Endothelial cell of umbilical vein (primary cell): ENCODE measurements around the gene ENHO.

Source experiments
- CTCF ChIP-seq, 2 donors: IDR thresholded peaks; 1 replicate in 1 of 2; 2 replicates in 1 of 2; pipeline ENCODE4 v1.5.1; 2011; ENCODE audit warnings: low read length in 2 of 2, mild to moderate bottlenecking in 2 of 2, moderate library complexity in 2 of 2, control low read depth in 1 of 2, inconsistent platforms in 1 of 2, low read depth in 1 of 2; ENCODE audit not compliant: insufficient read depth in 1 of 2; ENCODE audit errors: extremely low read depth in 1 of 2
- EZH2 ChIP-seq: IDR thresholded peaks from 2 replicates; pipeline ENCODE4 v1.6.1; 2012; ENCODE audit warnings: borderline replicate concordance, low read depth, mild to moderate bottlenecking, moderate library complexity, low read length, inconsistent platforms; ENCODE audit not compliant: severe bottlenecking
- FOS ChIP-seq: IDR thresholded peaks from 2 replicates; pipeline ENCODE4 v1.6.1; 2011; ENCODE audit warnings: mild to moderate bottlenecking, low read length, moderate library complexity, borderline replicate concordance; ENCODE audit not compliant: insufficient read depth
- MYC ChIP-seq: IDR thresholded peaks from one replicate; pipeline ENCODE4 v1.6.1; 2011; ENCODE audit warnings: mild to moderate bottlenecking, low read depth, low read length
- POLR2A ChIP-seq: IDR thresholded peaks from 2 replicates; pipeline ENCODE4 v1.6.1; 2012; ENCODE audit warnings: low read depth, mild to moderate bottlenecking, control low read depth, low read length

- TF ChIP-seq CTCF (IDR thresholded peaks at IDR 0.05; ENCODE audit: extremely low read depth in 1 of 2, insufficient read depth in 1 of 2, low read depth in 1 of 2, low read length in 2 of 2) (no peak), POLR2A (no peak), EZH2 (no peak), MYC (no peak), FOS (no peak)
Observed at GRCh38 chr9:34491596-34491995, 31.2 kb downstream of the ENHO start.
